GM12875 (cell line): Measurements from ENCODE around the gene NVL.

Experiments used
- H3K4me3 ChIP-seq: one replicate; pipeline ENCODE4 v1.5.1; 2011; ENCODE audit warnings: low read depth, low read length, control low read depth
- CTCF ChIP-seq: IDR thresholded peaks from 2 replicates; pipeline ENCODE4 v1.5.1; 2011; ENCODE audit warnings: low read depth, mild to moderate bottlenecking, control low read depth, inconsistent platforms, low read length, moderate library complexity, borderline replicate concordance; ENCODE audit not compliant: insufficient read depth

NVL gene

GRCh38 chr1:224343679-224344078, 13.7 kb upstream of the NVL start:
- TF ChIP-seq CTCF = no peak
- no peak overlapping the region for H3K4me3 ChIP-seq

DNA sequence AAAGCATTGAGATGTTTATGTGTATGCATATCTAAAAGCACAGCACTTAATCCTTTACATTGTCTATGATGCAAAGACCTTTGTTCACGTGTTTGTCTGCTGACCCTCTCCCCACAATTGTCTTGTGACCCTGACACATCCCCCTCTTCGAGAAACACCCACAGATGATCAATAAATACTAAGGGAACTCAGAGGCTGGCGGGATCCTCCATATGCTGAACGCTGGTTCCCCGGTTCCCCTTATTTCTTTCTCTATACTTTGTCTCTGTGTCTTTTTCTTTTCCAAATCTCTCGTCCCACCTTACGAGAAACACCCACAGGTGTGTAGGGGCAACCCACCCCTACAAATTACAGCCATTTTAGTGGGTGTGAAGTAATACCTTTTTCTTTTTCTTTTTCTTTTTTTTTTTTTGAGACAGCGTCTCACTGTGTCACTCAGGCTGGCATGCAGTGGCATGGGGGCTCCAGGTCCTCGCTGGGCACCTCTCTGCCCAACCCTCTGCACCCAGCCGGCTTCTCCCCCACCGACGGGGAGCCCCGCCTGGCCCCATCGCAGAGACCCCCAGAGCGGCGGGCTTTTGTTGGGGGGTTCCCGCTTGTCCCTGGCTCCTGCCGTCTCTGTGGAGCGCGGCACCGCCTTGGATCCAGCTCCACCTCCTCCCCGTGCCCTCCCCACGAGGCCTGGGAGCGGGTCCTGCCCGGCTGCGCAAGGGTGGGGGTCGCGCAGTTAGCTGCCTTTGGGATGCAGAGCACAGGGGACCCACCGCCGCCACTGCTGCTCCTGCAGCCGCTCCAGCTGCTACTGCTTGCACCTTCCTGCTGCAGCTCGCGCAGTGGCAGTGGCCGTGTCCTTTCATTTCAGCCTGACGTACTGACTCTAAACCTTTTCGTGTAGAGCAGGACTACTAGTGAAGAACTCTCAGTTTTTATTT, 10.7 kb upstream of the NVL start:
- H3K4me3 ChIP-seq = peak overlapping the region; percentile 60

- H3K4me3 ChIP-seq = no peak overlapping the region
- no peak for TF ChIP-seq CTCF
Measured at GRCh38 chr1:224339442-224340033, 9.6 kb upstream of the NVL start.

DNA sequence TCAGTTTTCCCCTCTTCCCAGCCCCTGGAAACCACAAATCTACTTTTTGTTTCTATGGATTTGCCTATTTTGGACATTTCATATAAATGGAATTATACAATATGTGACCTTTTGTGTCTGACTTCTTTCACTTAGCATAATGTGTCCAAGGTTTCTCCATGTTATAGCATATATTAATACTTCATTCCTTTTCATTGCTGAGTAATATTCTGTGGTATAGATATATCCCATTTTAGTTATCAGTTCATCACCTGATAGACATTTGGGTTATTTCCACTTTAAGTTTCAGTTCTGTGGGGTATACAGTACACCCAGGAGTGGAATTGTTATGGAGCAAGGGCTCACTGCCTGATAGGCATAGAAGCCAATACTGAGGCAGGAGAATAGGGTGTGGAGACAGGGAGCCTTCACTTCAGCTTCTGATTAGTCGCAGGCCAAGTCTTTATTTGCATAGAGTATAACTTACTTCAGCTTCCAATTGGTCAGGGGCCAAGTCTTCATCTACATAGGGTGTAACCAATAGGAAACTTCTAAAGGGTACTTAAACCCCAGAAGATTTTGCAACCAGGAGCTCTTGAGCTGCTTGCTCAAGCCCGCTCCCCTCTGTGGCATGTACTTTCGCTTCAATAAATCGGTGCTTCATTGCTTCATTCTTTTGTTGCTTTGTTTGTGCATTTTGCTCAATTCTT, 8.3 kb upstream of the NVL start:
- no peak overlapping the region for H3K4me3 ChIP-seq
- TF ChIP-seq CTCF = no peak

DNA sequence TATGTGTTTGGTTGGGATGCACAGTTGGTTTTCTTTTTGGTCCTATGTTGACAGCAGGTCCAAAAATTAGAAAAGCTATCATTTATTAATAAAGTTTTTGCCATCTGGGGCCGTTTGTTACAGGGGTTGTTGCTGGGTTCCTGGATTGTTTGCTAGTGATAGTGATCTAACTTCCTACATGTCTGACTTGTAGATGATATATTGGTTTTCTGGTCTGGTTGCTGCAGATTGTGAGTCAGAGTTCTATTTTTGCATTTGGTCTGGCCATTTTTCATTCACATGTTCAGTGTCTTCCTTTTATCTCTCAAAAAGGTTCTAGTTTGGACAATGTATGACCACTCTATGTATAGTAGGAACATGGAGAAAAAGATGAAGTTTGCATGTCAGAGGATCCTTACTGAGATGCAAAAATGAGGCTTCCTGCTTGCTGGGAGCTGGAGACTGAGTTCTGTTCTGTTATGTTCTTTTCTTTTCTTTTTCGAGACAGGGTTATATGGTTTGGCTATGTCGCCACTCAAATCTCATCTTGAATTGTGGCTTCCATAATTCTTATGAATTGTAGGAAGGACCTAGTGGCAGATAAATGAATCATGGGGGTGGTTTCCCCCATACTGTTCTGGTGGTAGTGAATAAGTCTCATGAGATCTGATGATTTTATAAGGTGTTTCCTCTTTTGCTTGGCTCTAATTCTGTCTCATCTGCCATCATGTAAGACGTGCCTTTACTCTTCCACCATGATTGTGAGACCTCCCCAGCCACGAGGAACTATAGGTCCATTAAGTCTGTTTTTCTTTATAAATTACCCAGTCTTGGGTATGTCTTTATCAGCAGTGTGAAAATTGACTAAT, 4.2 kb upstream of the NVL start:
- H3K4me3 ChIP-seq = no peak overlapping the region
- no peak for TF ChIP-seq CTCF

DNA sequence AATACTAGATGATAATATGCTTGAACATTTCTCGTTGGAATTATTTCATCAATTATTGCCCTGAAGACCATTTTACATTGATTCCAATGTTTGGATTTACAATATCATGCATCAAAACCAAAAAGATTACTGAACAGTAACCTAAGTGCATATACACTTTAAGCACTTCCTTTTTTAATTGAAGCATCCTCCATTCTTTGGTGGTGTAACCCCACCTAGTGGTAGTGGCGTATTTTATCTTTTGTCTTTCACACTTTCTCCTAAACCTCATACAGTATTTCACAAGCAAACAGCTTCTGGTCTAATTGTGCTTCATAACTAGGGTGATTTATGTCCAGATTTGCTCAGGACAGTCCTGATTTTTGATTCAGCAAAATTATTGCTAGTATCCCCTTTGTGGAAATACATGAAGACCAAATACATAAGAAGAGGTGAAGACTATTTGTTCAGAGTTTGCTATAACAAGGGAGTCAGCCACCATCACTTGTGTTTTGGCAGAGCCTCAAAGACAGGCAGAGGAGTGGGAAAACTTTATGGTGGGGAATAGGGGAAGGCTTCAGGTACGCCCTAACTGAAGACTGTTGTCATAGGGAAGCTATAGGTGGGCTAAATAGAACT, 3.4 kb upstream of the NVL start:
- TF ChIP-seq CTCF = peak; percentile 48; the same call in 1 of the 2 replicates
- H3K4me3 ChIP-seq = no peak overlapping the region
